ENCODE measurements around the gene PDP2. TPM values are rescaled to one million over a fixed set of nuclear protein-coding genes. Genes with fewer than 3 reads are reported as not detected.

Gene PDP2
- total RNA-seq, 1 experiment from 2014 or later, result 23.1 TPM

GRCh38 chr16:66872943-66873684 lies 7.2 kb upstream of the PDP2 start:
- peaks cover 12% of the 10 kb centered on the region in 2 experiments for H3K4me1 Mint-ChIP-seq
- Histone ChIP-seq H3K4me1 (ENCODE audit: insufficient read depth, low read length) (no peaks in the 10 kb centered on the region; the same call in 1 of the 2 replicates), H3K79me1 (ENCODE audit: insufficient read depth, low read depth, low read length, poor library complexity, severe bottlenecking) (no peaks in the 10 kb centered on the region), H3K9ac (ENCODE audit: extremely low read depth, insufficient read length, low read length) (no peak overlapping the region), H2BK120ac (ENCODE audit: low read depth, low read length, poor library complexity, severe bottlenecking) (no peak overlapping the region), H2AK5ac (ENCODE audit: insufficient read length, low read length) (no peak overlapping the region), H2BK12ac (ENCODE audit: insufficient read length, low read depth, low read length) (no peak overlapping the region), H3K23ac (ENCODE audit: insufficient read length, low read depth, low read length) (no peak overlapping the region), H3K79me2 (ENCODE audit: insufficient read depth, low read length) (no peaks in the 10 kb centered on the region), H2BK20ac (ENCODE audit: low read depth, low read length, poor library complexity, severe bottlenecking) (no peak overlapping the region), H3K4ac (ENCODE audit: low read depth, low read length) (no peak overlapping the region), H4K5ac (ENCODE audit: insufficient read length, low read depth, low read length) (no peak overlapping the region), H2BK15ac (ENCODE audit: low read depth, low read length) (no peak overlapping the region), H2AFZ (ENCODE audit: low read length) (no peak overlapping the region), H2BK5ac (ENCODE audit: insufficient read length, low read length) (no peak overlapping the region), H4K91ac (ENCODE audit: insufficient read length, low read depth, low read length) (no peak overlapping the region), H3K4me2 (ENCODE audit: insufficient read depth, insufficient read length, low read length) (peak overlapping the region; percentile 52), H4K8ac (replicated peaks; ENCODE audit: insufficient read length, low read depth, low read length) (no peak overlapping the region), H3K18ac (ENCODE audit: insufficient read length, low read depth, low read length) (peak overlapping the region; percentile 54), H3K27ac (ENCODE audit: insufficient read length, low read depth, low read length) (no peak overlapping the region), H3K23me2 (ENCODE audit: insufficient read length, low read depth, low read length, poor library complexity, severe bottlenecking) (no peaks in the 10 kb centered on the region), H3K9me3 (ENCODE audit: control insufficient read depth, low read depth, low read length) (no peaks in the 10 kb centered on the region), H3K27me3 (ENCODE audit: insufficient read depth, low read length) (no peaks in the 10 kb centered on the region), H3K14ac (ENCODE audit: insufficient read depth, low read length) (no peak overlapping the region), H4K20me1 (ENCODE audit: control insufficient read depth, insufficient read depth, insufficient read length) (no peaks in the 10 kb centered on the region), H3T11ph (ENCODE audit: low read length) (no peak overlapping the region), H3K56ac (ENCODE audit: insufficient read length, low read depth, low read length) (no peak overlapping the region)
- H3K36me3 Mint-ChIP-seq (ENCODE audit: insufficient read depth in 1 of 3, low read depth in 3 of 3), result no peaks in the 10 kb centered on the region
- H3K9me3 Mint-ChIP-seq, result no peaks in the 10 kb centered on the region; a peak in 1 of 5 replicates
- peak; percentile 98 for TF ChIP-seq CTCF (conservative IDR thresholded peaks at IDR 0.05)
- no CpG with 5 or more reads among the region's 39 CpGs for WGBS (ENCODE audit: extremely low coverage, insufficient read length, low lambda C conversion rate)
- peak overlapping the region in 1 of 3 experiments; percentile 89; a peak in 2 of 7 replicates for H3K27ac Mint-ChIP-seq
- peaks cover 3% of the 10 kb centered on the region for H3K27me3 Mint-ChIP-seq (ENCODE audit: low read depth)
- peak overlapping the region; percentile 69 to 77 for H3K4me3 Mint-ChIP-seq
- DNase-seq, result peak; percentile 95
